Activated CD4-positive, CD25-positive, alpha-beta regulatory T cell (primary cell): ENCODE data around the gene ETV7.

Source experiments
- DNase-seq, 4 experiments: peaks; one replicate each; lab custom pipeline; 2025; lab: John Stamatoyannopoulos, UW

ETV7 gene

GRCh38 chr6:36319821-36320220, 67.6 kb downstream of the ETV7 start:
- no peak for DNase-seq

- no peak for DNase-seq
These were observed 68.1 kb downstream of the ETV7 start for GRCh38 chr6:36319436-36319762.

DNA sequence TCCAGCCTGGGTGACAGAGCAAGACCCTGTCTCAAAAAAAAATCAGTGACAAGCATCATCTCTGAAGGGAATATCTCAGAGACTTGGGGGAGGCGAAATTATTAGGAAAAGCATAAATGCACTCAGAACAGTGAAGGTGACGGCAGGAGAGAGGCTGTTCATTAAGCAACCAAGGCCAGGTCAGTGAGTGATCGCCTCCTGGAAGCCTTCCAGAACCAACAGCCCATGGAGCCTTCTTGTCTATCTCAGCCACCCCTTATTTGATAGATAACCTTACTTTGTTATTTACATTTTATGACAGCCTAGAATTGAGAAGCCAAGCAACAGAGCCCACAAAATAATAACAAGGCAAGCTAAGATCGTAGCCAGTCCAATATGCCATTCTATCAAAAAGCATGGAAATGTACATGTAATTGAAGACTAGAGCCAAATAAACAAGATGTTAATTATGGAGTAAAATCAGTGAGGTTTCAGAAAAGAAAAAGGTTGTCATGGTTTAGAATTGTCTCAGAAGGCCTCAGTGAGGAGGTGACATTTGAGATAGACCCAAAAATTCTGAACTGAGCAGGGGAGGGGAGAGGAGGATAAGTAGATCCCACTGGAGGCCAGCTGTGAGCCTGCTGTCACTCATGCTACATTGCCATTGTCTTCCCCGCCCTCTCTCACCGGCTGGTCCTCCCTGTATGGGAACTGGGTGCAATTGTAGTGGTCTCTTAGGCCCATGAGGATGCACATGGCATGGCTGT, 68.6 kb downstream of the ETV7 start:
- DNase-seq, result no peak

GRCh38 chr6:36317623-36318022, 69.8 kb downstream of the ETV7 start:
- no peak for DNase-seq
